HG02943 (cell line): ENCODE measurements around the gene ANKRD27.
"Not testable (repeated sequence)": the region's sequence is repeated elsewhere in the genome, so short reads cannot be mapped to it uniquely, and the experiment has no call there.

Experiments used
- ATAC-seq: cut with Tn5 transposase; IDR thresholded peaks from one replicate; pipeline ENCODE4 v1.9.1; 2021; ENCODE audit warnings: mild to moderate bottlenecking, low read depth, moderate library complexity; ENCODE audit not compliant: unreplicated experiment

ANKRD27 gene

GRCh38 chr19:32656379-32656778, 18.6 kb downstream of the ANKRD27 start:
- ATAC-seq, result not testable (repeated sequence)

- no peak for ATAC-seq
Measured at GRCh38 chr19:32653599-32653915, 21.4 kb downstream of the ANKRD27 start.

- ATAC-seq, result no peak
Measured at GRCh38 chr19:32652894-32653598, 21.9 kb downstream of the ANKRD27 start.

GRCh38 chr19:32652331-32652730, 22.6 kb downstream of the ANKRD27 start:
- not testable (repeated sequence) for ATAC-seq

- ATAC-seq, result no peak
Measured at GRCh38 chr19:32651729-32652140, 23.2 kb downstream of the ANKRD27 start.

- ATAC-seq, result no peak
Measured at GRCh38 chr19:32650671-32651070, 24.3 kb downstream of the ANKRD27 start.

- no peak for ATAC-seq
Measured at GRCh38 chr19:32649751-32650150, 25.2 kb downstream of the ANKRD27 start.

- no peak for ATAC-seq
Measured at GRCh38 chr19:32647361-32647760, 27.6 kb downstream of the ANKRD27 start.

- ATAC-seq, result no peak
Measured at GRCh38 chr19:32646556-32646955, 28.4 kb downstream of the ANKRD27 start.

- no peak for ATAC-seq
Measured at GRCh38 chr19:32642771-32643170, 32.2 kb downstream of the ANKRD27 start.

- no peak for ATAC-seq
Measured at GRCh38 chr19:32638625-32639024, 36.4 kb downstream of the ANKRD27 start.

GRCh38 chr19:32637480-32637879, 37.5 kb downstream of the ANKRD27 start:
- ATAC-seq, result no peak

- no peak for ATAC-seq
Measured at GRCh38 chr19:32631381-32631780, 43.6 kb downstream of the ANKRD27 start.

GRCh38 chr19:32630338-32630737, 44.6 kb downstream of the ANKRD27 start:
- ATAC-seq, result no peak

- no peak for ATAC-seq
Measured at GRCh38 chr19:32627714-32628270, 47.2 kb downstream of the ANKRD27 start.

GRCh38 chr19:32626969-32627368, 48.0 kb downstream of the ANKRD27 start:
- no peak for ATAC-seq

- no peak for ATAC-seq
Measured at GRCh38 chr19:32624410-32624809, 50.6 kb downstream of the ANKRD27 start.

- no peak for ATAC-seq
Measured at GRCh38 chr19:32622002-32622401, 53.0 kb downstream of the ANKRD27 start.

GRCh38 chr19:32619051-32619685, 55.8 kb downstream of the ANKRD27 start:
- no peak for ATAC-seq

- ATAC-seq, result no peak
Measured at GRCh38 chr19:32615569-32615968, 59.4 kb downstream of the ANKRD27 start.

GRCh38 chr19:32614916-32615315, 60.1 kb downstream of the ANKRD27 start:
- no peak for ATAC-seq

GRCh38 chr19:32613008-32613407, 62.0 kb downstream of the ANKRD27 start:
- no peak for ATAC-seq
